Measurements from ENCODE around the gene TRAF5.

TRAF5 gene

GRCh38 chr1:211359876-211360275 is 33.2 kb downstream of the TRAF5 start:
- no peak for TF ChIP-seq CTCF (conservative IDR thresholded peaks at IDR 0.05)

GRCh38 chr1:211361202-211361601 is 34.6 kb downstream of the TRAF5 start:
- no peak overlapping the region for H3K27ac ChIP-seq
- no peak for TF ChIP-seq CTCF (conservative IDR thresholded peaks at IDR 0.05)

More at GRCh38 chr1:211359876-211360275, 33.2 kb downstream of the TRAF5 start:
- H3K27ac ChIP-seq: no peak overlapping the region

GRCh38 chr1:211369640-211370039 is 43.0 kb downstream of the TRAF5 start:
- H3K27ac ChIP-seq: no peak overlapping the region
- TF ChIP-seq CTCF (conservative IDR thresholded peaks at IDR 0.05): no peak

GRCh38 chr1:211370669-211371068 is 44.0 kb downstream of the TRAF5 start:
- peak overlapping the region; percentile 64 for H3K27ac ChIP-seq
- no peak for TF ChIP-seq CTCF (conservative IDR thresholded peaks at IDR 0.05)

- peak overlapping the region; percentile 64 for H3K27ac ChIP-seq
- TF ChIP-seq CTCF (conservative IDR thresholded peaks at IDR 0.05): no peak
These were observed 44.9 kb downstream of the TRAF5 start for GRCh38 chr1:211371406-211372105.

GRCh38 chr1:211372463-211372862 is 45.8 kb downstream of the TRAF5 start:
- TF ChIP-seq CTCF (conservative IDR thresholded peaks at IDR 0.05): no peak
- no peak overlapping the region; the same call in 1 of the 2 replicates for H3K27ac ChIP-seq

GRCh38 chr1:211375146-211375818 is 48.6 kb downstream of the TRAF5 start:
- no peak for TF ChIP-seq CTCF (conservative IDR thresholded peaks at IDR 0.05)
- H3K27ac ChIP-seq: no peak overlapping the region

All from VCaP (cell line).